ENCODE data around the gene COBLL1. TPM values are rescaled to one million over a fixed set of nuclear protein-coding genes. Genes with fewer than 3 reads are reported as not detected.

COBLL1 gene
- total RNA-seq, 1 donor from 2014 or later, result 85.9 TPM

DNA sequence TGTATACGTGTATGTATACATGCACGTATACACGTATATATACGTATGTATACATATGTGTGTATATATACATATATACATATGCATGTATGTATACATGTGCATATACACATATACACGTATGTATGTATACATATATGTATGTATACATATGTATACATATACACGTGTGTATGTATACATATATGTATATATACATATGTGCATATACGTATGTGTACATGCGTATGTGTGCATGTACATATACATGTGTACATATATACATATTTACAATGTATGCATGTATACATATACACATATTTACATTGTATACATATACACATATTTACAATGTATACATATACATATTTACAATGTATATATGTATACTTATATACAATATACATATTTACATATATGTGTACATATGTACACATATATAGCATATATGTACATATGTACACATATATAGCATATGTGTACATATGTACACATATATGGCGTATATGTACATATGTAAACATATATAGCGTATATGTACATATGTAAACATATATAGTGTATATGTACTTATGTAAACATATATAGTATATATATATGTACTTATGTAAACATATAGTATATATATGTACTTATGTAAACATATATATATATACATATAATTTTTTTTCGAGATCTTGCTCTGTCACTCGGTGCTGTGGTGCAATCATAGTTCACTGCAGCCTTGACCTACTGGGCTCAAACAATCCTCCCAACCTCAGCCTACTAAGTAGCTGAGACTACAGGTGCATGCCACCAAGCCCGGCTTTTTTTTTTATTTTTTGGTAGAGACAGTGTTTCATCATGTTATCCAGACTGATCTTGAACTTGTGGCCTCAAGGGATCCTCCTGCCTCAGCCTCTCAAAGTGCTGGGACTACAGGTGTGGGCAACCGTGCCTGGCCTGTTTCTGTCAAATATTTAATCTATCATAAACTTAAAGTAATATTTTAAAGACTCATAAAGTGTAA lies 23.2 kb downstream of the COBLL1 start:
- DNase-seq (ENCODE audit: low spot score), result no peak

DNA sequence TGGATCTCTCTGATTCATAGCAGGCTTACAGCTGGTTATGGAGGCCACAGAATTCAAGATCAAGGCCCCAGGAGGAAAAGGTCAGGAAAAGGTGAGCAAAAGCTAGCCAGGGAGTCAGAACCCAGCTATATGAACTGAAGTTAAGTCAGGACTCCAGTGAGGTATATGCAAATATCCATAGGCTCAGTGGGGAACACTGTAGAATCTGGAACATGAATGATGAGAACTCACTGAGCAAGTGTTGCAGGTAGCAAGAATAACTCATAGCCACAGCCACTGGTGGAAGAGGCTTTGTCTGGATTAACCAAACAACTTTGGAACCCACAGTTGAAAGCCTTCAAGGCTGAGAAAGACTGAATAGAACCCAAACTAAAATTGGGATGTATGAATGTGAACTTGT lies 24.7 kb downstream of the COBLL1 start:
- DNase-seq (ENCODE audit: low spot score), result no peak

GRCh38 chr2:164816046-164816445 lies 25.6 kb downstream of the COBLL1 start:
- DNase-seq (ENCODE audit: low spot score), result no peak

DNA sequence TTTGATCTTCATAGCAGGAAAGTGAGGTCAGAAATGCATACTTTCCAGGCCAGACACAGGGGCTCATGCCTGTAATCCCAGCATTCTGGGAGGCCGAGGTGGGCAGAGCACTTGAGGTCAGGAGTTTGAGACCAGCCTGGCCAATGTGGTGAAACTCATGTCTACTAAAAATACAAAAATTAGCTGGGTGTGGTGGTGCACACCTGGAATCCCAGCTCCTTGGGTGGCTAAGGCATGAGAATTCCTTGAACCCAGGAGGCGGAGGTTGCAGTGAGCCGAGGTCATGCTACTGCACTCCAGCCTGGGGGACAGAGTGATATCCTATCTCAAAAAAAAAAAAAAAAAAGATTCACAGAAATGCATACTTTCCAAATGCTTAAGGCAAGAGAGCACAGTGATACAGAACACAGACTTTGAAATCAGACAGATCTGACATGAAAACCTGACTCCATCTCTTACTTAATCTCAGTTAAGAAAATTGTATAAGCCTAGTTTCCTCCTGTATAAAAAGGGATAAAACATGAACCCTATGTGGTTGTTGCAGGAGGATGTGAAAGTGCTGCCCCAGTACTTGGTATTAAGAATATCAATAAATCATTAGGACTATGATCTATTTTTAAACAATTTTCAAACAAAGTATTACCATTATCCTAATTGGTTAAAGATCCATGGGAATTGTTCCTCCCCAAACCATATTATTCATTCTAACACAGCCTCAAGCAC lies 26.4 kb downstream of the COBLL1 start:
- DNase-seq (ENCODE audit: low spot score), result no peak

- no peak for DNase-seq (ENCODE audit: low spot score)
These were observed 28.1 kb downstream of the COBLL1 start for GRCh38 chr2:164813535-164813934.

DNA sequence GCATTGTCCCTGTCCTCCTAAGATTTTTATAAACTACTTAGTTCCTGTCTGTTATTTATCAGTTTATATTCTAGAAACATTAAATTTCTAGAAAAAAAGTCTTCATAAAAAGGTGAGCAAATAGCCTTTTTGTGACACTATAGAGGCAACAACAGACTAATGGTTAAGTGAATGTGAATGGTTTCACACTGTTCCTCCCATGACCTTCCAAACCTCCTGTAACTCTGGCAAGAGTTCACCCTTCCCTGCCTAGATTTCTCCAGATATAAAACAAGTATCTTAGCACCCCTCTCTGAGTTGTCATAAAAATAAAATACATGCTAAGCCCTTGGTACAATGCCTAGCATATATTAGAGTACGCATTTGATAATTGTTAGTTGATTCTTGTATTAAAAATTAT lies 29.2 kb downstream of the COBLL1 start:
- no peak for DNase-seq (ENCODE audit: low spot score)

DNA sequence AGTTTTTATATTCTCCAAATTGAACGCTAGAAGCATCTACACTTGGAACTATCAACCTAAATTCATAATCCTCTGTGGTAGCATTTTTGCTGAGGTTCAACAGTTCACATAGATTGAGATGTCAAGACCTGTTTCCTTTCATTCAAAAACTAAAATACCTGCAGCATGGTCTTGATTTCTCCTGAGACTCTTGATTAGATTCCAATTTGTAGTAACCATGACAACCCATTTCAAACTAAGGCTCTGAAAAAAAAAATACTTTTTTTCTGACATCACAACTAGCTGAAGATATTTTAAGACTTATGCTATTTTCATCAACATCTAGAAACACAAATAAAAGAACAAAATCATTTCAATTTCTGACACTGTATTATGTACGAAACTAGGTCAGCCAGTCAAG lies 29.8 kb downstream of the COBLL1 start:
- DNase-seq (ENCODE audit: low spot score), result no peak

- DNase-seq (ENCODE audit: low spot score), result no peak
These were observed 30.8 kb downstream of the COBLL1 start for GRCh38 chr2:164810843-164811242.

DNA sequence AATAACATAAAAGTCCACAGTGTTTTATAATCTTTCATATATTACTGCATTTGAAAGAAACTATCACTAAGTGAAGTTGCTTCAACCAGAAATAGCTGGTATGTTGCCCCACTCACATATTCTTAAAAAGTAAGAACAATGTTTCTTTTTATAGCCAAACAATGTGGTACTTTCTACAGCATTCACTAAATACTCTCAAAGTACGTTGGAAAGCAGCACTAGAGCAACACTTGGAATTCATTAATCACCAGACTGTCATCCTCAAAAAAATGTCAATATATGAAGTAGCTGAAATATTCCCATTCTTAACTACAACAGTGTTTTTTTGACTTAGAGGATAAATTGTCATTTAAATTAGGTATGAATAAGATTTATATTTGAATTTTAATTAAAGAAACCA lies 32.8 kb downstream of the COBLL1 start:
- DNase-seq (ENCODE audit: low spot score), result no peak

- DNase-seq (ENCODE audit: low spot score), result no peak
These were observed 37.7 kb downstream of the COBLL1 start for GRCh38 chr2:164803776-164804466.

- DNase-seq (ENCODE audit: low spot score), result no peak
These were observed 39.4 kb downstream of the COBLL1 start for GRCh38 chr2:164802095-164802707.

DNA sequence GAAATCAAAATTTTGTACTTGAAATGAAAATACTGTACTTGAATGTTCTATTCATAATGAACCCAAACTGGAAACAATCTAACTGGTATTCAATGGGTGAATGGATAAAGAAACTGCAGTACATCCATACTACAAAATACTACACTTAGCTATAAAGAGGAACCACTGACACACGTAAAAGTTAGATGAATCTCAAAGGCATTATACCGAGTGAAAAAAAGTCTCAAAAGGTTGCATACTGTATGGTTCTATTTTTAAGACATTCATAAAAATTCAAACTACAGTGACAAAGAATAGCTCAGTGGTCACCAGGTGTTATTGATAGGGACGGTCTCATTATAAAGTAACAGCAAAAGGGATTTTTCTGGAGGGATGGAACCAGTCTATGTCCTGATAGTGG lies 41.1 kb downstream of the COBLL1 start:
- no peak for DNase-seq (ENCODE audit: low spot score)

GRCh38 chr2:164797627-164798026 lies 44.0 kb downstream of the COBLL1 start:
- no peak for DNase-seq (ENCODE audit: low spot score)

DNA sequence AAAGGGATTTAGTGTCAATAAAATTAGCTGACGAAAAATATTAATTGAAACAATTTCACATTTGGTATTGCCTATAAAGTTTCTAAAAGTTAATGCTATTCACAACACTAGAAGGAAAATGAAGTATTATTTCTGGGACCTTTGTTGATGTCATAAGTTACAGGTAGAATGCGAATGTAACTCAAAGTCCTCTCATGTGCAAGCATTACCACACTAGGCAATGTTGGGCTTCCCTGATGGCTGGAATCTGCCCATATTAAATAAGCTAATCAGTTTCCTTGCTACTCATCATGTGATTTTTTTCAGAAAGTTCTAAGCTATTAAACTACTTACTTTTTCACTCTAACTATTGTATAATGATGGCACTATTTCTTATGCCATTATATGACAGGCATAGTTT lies 44.6 kb downstream of the COBLL1 start:
- no peak for DNase-seq (ENCODE audit: low spot score)

GRCh38 chr2:164794432-164795231 lies 47.0 kb downstream of the COBLL1 start:
- DNase-seq (ENCODE audit: low spot score), result no peak

DNA sequence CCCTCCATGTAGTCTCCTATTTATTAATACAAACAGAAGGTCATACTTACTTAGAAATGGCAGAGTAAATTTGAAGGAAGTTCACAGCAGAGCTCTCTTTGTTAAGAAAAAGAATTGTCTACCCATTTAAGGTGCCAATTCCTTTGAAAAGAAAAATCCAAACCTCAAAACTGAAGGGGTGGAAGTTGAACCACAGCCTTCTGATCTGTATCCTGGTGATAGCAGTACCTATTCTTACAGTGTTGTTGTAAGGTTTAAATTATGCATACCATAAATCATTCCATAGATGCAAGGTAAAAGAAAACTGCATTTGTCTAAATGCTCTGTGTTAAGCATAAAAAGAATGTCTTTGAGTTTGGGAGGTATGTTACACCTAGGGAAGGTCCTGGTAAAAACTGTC lies 47.6 kb downstream of the COBLL1 start:
- no peak for DNase-seq (ENCODE audit: low spot score)

- no peak for DNase-seq (ENCODE audit: low spot score)
These were observed 48.1 kb downstream of the COBLL1 start for GRCh38 chr2:164793529-164793928.

DNA sequence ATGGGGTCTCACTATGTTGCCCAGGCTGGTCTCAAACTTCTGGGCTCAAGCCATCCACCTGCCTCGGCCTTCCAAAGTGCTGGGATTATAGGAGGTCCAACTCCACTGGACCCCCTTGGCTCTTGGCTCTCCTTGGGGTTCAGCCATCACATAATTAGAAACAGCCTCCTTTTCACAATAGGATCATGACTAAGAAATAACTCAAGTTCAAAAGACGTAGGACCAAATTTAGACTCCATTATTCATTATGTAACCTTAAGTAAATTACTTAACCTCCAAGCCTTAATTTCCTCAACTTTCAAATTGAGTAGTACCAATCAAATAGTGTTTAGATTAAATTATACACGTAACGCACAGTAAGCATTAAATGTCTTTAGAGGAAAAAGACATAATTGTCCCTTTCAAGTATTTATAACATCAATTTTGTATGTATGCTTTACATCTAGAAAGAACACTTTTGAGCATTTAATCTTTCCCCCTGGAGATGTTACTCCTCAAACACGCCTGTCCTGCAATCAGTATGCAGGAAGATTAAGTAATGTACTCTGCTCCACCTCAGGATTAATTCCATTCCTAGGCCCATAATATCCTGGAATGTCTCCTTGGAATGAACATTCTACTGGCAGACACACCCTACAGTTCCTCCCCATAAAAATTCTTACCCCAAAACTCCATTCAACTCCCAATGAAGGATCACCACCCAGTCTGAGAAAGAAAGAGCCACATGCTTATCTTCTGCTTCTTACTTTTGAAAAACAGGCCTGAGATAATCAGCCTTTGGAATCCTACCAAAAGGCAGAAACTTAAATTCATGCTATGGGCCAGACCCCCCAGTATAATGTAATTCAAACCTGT lies 49.1 kb downstream of the COBLL1 start:
- DNase-seq (ENCODE audit: low spot score), result no peak

- no peak for DNase-seq (ENCODE audit: low spot score)
These were observed 51.7 kb downstream of the COBLL1 start for GRCh38 chr2:164789968-164790367.

DNA sequence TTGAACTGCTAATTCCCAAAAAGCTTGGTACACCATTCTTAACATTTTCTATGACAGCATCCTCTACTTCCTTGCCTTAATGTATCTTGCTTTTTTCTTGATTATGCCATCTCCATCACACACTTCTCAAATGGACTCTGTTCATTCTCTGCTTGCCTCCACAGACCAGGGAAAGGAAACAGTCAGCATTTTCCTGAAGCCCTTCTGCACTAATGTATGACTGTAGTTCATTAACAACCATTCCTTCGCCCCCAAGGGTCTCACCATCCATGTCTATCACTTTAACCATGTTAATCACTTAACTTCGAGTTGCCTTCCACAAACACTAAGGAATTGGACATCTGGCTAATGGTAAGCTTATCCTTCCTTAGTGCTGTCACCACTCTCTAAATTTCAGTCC lies 54.8 kb downstream of the COBLL1 start:
- no peak for DNase-seq (ENCODE audit: low spot score)

Data from mesenteric fat pad (tissue), 1 donor.